NT2/D1 (cell line): ENCODE data around the gene KYNU.

ENCODE experiments used
- YY1 ChIP-seq: IDR thresholded peaks from 2 replicates; pipeline ENCODE4 v1.6.1; 2011; ENCODE audit not compliant: insufficient read length, insufficient read depth
- ZNF274 ChIP-seq: IDR thresholded peaks from 2 replicates; pipeline ENCODE4 v1.6.1; 2011; ENCODE audit warnings: mild to moderate bottlenecking, low read depth, low read length

- TF ChIP-seq YY1 (no peak), ZNF274 (no peak)
Observed at GRCh38 chr2:142940606-142941223, 63.3 kb downstream of the KYNU start.
